HG02678 (cell line): ENCODE data around the gene CBX3.
A peak's percentile ranks its signal among the peaks of the same experiment; 100 is the strongest.
"Not testable (repeated sequence)": the region's sequence is repeated elsewhere in the genome, so short reads cannot be mapped to it uniquely, and the experiment has no call there.

Source experiments
- ATAC-seq: cut with Tn5 transposase; IDR thresholded peaks from one replicate; pipeline ENCODE4 v1.9.1; 2021; ENCODE audit warnings: mild to moderate bottlenecking, moderate library complexity; ENCODE audit not compliant: unreplicated experiment

The CBX3 gene

DNA sequence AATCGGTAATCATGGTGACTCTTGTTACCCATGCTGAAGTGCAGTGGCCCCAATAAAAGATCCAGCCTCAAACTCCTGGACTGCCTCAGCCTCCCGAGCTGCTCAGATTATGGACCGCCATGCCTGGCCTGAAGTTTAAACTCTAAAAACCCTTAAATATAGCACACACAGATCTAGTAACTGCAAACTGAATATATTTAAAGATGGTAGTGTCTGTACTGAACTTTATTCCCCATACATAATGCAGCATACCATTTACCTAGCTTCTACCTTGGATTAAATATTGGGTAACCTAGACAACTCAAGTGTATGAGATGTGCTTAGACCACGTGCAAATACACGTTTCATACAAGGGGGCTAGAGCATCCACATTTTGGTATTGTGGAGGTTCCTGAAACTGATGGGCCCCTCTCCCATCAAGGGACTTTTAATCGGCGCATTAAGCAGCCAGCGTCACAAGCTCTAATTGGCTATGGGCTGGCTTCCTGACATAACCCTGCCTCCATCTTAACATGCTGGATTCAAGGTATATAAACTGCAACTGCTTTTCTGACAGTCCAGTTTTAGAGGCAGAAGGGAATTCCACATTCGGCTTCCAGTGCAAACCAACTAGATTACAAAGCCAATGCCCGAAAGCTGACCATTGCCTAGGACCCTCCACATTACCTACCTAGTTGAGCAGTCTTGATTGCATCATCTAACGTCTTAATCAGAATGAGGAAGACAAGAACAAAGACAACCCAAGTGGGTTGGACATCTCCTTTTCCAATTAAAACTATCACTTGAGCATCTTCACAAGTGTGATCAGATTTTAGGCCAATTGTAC, 14.0 kb upstream of the CBX3 start:
- ATAC-seq: no peak

DNA sequence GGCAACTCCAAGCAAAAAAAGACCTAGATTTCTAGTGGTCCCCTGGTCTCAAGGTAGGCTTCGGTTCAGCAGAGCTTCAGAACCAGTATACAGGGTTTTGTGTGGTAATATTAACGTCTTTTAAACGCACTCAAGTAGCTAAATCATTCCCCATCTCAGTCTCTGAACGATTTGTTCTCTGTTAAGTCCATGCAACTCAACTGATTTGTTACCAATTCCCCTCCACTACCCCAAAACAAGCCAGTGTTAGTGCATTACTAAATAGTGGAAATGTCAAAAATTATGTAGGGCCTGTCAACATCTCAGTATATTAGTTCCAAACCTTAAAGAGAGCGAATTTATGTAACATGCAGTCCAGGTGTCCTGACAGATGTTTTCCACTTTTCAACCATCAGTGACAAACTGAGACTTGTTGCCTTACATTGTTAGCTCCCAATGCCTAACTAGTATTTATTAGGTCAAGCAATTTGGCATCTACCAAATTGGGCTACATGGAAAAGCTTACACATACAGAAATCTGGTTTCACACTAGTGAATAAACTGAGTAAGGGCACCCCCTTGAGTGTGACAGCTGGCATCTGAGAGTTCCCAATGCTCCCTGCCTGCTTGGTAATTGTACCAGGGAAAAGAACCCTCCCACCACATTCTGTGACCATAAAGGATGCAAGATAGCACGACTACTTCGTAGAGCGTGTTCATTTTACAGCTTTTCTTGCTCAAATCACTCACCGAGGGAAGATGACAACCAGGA, 13.2 kb upstream of the CBX3 start:
- no peak for ATAC-seq

DNA sequence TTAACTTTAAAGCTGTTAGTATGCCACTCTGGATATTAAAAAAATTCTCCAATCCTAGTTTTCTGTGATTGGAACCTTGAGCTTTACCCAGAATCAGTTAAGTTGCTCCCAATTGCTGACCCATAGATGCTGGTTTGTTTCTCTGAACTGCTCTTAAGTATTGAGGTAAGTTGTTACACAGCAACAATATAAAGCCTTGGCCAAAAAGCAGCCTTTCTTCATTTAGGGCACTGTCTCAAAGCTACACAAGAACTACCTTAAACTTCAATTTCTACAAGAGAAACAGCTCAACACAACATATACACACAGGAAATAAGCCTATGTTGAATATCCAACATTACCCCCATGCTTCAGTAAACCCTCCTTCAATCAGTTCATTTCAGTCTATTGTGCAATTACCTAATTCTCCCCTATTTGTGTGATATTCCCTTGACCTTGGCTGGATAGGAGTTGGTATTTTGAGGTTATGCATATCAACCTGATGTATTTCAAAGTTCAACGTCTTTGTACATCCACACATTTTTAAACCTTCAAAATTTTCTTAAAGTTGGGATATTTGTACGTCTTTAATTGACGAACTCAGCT, 12.5 kb upstream of the CBX3 start:
- ATAC-seq: no peak

DNA sequence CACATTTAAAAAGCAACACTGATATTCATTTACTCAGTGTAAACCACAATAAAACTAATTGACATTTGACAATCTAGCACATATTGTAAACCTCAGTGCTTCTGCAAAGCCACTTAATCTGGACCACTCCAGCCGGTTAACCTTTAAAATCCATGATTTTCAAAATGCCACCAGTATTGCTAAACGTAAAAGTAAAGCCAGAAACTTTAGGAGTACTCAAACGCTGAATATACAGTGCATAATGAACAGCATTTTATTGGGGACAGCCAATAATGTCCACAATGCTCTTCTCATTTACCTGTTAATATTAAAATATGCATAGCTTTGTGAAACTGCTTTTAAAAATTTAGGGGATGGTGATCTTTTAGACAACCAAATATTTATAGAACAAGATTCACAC, 11.8 kb upstream of the CBX3 start:
- ATAC-seq: no peak

DNA sequence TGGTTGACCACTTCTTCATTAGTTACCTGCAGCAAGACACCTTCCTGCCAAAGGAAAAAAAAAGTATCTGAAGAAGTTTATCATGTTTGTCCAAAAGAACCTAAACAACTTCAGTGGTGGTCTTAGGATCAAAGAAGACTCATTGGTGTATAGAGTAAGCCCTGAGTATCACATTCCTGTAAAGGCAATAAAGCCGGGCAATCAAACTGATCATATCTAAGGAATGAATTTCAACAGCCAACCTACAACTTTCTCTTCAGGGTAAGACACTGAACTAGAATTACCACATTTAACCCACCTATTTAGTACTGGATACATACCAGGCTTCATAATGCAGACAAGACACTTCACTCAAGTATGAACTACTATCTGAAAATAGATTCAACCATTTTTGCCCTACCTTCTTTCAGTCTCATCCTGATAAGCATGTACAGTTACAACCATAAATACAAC, 11.1 kb upstream of the CBX3 start:
- no peak for ATAC-seq

DNA sequence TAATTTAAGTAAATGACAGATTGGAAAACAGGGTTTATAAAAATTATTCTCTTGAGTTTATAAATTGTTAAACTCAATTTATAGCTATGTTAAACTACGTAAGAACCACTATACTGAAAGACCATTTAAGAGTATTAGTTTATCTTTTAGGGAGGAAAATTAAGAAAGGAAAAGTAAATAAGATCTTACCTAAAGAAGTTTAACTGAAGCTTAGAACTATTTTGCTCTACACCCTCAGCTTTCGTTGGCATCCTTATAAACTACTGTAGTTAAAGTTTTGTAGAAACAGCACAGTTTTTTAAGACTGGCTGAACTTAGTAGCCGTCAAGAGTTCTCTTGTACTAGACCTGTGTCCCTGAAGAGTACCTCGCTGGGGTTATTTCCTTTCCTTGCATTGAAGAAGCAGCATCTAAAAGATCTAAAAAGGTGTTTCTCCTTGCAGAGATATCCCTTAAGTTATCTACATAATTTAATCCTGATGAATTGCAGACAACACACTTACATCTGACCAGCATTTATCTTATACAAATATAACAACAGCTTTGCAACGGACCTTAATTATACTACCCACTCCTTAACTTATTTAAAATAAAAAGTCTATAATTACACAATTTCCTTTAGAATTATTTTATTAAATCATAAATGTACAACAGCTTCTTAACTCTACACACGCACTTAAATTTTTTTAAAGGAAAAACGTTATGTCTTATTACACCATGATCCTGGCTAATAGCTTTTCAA, 10.1 kb upstream of the CBX3 start:
- no peak for ATAC-seq

DNA sequence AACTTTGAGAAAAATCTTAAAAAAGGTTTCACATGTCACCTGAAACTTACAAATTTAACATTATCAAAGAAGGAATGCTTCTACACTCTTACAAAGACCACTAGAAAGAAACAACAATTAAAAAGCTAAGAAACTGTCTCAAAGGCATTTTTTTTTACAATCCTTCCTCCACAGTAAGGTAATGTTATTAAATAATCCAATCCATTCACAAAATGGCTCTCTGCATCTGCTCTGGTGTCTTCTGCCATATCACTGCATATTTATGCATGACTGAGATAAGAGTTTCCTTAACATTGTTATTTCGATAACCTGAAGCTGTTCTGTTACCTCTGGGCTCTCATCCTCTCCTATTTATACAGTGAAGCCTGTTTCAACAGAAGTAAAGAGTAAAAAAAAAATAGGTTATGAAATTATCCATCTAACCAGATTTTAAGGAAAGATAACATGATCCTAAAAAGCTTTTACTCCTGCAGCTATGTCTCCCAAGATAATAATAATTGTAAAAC, 9.5 kb upstream of the CBX3 start:
- ATAC-seq: no peak

DNA sequence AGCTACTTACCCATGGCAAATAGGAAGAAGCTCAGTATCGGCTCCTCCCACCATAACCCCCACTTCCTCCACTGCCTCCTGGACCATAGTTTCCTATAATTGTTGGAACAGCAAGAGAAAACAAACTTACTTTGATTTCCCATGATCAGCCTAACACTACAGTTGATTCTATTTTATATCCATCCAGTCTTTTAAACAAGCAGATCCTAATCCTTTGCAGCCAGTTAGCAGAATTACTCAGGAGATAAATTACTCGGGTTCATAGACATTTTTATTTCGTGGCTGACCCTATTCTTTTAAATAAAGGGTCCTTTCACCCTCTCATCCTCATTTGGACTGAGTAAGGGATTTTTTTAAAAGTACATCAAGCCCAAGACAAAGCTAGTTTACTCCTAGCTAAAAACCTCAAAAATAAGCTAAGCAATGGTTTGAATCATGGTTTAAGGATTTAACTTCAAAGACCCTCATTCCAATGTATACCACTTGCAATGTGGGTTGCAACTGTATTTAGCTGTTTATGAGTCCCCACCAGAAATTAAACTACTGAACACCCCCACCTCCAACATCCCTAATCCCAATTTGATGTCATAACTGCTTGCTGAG, 9.0 kb upstream of the CBX3 start:
- no peak for ATAC-seq

DNA sequence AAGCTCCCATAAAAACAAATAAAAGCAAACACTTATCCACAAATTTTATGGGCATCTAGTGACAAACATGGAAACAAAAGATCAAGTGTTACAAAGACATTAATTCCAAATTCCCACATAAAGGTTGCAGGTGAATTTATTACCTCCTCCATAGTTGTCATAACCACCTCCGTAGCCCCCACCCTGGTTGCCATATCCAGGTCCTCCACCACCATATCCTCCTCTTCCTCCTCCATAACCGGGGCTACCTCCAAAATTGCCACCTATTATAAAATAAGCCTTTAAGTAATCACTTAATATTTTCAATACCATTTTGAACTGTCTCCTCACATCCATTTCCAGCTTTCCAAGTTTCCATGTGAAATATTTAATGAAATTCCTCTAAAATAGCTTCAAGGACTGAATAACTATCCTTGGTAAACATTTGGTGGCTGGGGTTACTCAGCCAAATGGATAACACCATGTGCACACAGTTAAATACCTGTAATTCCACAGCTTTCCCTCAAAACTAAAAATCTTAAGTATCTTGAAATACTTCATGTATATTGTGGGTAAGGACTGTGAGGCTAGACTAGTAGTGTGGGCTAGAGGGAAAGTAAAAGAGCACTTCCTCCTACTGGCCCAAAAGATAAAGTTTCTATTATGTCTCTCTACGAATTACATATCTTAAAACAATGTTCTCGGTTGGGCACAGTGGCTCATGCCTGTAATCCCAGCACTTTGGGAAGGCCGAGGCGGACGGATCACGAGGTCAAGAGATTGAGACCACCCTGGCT, 7.9 kb upstream of the CBX3 start:
- no peak for ATAC-seq

DNA sequence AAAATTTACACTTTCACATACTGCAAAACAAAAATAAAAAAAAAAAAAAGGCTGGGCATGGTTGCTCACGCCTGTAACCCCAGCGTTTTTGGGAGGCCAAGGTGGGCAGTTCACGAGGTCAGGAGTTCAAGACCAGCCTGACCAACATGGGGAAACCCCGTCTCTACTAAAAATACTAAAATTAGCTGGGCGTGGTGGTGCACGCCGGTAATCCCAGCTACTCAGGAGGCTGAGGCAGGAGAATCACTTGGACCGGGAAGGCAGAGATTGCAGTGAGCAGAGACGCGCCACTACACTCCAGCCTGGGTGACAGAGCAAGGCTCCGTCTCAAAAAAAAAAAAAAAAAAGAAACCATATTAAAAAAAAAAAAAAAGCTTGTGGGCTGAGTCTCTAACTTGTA, 6.8 kb upstream of the CBX3 start:
- ATAC-seq: not testable (repeated sequence)

DNA sequence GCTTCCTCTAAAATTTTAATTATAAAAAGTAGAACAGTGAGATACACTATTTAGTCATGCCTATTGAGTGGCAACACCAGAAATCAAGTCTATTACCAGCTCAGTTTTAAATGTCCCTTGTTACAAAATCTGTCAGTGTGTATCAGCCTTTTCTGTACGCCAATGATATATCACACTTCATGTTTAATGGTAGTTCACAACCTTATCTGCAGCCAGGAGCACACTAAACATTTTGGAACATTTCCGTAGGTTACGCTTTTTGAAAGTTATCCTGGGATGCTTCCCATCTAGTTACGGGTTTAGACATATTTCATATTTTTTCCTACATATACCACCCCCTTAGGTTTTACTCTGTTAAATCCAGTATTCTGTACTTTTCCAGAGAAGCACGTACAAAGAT, 6.4 kb upstream of the CBX3 start:
- no peak for ATAC-seq

DNA sequence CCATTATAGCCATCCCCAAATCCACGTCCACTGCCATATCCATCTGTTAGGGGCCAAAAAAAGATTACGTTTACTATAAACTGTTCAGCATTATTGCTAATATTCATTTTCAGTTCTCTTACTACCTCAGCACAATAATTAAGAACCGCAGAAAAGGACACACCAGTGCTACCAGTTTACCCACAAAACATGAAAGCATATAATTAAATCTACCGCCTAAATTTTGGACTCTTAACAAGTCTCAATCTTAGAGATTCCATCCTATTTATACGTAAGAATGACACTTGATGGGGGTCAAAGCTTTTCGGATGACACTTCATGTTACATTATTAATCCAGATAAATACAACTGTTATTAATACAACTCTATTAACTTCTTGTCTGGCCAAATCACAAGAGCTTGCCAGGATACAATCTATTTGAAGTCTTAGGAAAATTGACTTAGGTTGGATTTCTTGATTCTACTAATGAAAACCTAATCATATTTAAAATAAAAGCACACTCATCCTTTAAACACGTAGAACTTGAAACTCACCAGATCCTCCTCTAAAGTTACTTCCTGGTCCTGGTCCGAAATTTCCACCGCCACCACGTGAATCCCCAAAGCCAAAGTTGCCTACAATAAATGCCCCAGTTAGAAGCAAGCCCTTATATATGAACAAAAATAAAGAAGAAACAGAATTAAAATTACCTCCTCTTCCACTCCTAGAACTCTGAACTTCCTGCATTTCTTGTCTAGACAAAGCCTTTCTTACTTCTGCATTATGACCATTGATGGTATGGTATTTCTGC, 5.5 kb upstream of the CBX3 start:
- no peak for ATAC-seq

DNA sequence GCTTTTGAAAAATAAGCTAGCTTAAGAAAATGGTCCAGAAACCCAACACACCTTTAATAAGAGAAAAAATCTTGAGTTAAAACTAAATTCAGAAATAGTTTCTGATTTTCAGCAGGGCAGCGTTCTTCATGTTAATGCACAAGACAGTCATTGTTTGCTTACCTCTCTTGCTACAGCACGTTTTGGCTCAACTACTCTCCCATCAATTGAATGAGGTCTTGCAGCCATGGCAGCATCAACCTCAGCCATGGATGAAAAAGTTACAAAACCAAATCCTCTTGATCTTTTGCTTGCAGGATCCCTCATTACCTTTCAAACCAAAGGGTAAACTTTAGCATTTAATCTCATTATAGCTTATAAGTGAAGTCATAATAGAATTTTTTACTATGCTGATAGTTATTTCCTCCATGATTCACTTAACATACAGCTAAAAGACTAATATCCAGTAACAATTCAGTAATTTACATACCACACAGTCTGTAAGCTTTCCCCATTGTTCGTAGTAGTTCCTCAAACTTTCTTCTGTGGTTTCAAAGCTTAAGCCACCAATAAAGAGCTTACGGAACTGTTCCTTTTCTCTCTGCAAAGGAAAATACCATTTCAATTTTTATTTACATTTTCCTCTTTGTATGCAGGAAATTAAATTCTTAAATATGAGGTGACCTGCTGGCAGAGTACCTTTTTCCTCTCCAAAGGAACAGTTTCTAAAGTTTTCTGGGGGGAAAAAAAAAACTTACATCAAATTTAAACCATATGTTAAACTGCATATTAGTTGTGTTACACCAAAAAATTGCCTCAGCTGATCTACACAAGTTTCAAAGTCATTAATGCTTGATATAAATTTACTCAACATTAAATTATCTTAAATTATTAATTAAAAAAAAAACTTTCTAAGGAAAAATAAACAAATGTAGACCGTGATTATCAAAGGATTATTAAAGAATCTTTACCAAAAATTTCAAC, 4.1 kb upstream of the CBX3 start:
- no peak for ATAC-seq

DNA sequence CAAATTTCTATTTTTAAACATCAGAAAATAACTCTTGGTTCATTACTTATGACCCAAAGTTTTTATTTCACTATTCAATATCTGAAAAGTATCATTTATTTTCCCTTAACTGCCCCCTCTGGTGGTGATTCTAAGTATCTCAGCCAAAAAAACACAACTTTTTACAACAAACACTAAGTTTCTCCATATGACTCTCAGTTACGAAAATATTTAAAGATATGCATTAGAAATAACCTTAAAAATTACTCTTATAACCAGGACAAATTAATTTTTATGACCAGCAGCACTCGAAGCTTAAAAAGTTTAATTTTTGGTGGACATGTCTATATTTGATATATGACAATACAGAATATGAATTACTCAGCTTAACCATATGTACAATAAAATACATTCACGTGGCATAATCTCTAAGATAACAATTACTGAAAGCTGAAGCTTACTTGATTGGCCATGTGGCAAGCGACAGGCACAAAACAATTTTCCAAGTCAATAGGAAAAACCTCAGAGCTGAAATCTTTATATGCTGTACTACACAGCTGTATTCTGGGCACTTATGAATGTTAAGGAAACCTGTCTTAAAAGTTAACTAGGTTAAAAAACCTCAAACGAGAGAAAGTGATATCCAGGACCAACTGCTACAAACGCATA, 3.3 kb upstream of the CBX3 start:
- ATAC-seq: no peak

DNA sequence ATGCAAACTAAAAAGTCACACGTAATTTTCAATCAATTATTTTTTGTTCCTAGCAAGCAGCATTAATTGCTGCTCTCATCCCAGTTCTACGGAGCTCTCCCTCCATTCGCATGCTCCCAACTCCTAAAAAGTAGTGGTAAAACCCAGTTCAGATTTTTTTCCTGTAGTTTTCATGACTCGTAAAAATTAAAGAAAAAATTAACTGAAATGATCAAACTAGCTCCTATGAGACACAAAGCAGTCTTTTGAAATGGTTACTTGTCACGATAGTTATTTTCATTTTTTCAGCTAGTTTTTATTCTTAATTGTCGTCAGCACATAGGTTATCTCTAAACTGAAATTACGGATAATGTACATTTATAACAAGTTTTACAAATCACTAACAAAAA, 2.8 kb upstream of the CBX3 start:
- ATAC-seq: no peak

DNA sequence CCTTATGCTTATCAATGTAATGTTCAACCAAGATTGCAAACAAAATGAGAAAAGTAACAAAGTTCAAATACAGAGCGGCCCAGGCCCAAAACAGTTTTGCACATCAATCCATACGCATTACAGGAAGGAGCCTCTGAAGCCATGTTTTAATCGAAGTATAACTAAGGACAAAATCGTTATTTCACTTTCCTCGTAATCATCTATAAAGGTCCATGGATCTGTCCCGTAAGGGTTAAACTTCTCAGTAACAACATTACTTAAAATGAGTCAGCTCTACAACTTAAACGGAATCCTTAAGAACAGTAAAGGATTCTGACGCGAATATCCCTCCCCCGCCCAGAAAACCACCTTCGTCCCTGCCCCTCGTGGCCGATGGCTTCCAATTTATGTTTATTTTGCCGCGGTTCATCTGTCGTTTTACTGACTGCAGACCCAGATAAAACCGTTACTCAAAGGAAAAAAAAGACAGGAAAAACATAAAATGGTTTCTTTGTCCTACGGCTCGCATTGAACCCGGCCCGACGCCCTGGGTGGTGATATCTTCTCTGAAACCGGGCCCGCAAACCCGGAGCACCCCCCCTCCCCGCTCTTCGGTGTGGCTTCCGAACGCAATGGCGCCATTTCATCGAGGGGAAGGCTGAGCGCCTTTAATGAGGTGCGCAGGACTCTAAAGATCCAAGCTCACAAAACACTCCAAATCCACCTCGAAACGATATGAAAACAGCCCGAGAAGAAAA, 2.1 kb upstream of the CBX3 start:
- ATAC-seq: no peak

DNA sequence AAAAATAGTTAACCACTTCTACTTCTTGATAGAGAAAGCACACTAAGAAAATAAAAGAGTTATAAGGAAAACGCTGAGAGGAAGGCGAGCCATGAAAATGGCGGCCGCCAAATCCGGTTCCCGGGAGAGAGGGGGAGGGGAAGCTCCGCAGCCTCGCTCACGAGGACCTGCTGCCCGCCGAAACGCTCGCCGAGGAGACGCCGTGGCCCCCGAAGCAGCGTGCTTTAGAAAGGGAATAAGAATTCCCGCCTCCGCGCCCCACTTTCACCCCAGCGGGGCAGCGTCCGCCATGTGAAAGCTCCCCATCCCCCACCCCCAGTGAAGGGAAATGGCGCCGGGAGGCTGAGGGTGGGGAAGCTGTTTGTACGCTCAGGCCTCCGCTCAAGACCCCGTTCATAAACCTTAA, 1.5 kb upstream of the CBX3 start:
- ATAC-seq: peak; percentile 9
